Esophagus muscularis mucosa (tissue), 3 donors: ENCODE results near the gene FCHSD1.

ENCODE experiments used
- POLR2A ChIP-seq: fragments of 450-650 bp; IDR thresholded peaks from one replicate; pipeline ENCODE4 v1.6.1; 2017; ENCODE audit warnings: antibody characterized with exemption, moderate library complexity, mild to moderate bottlenecking, low read depth
- POLR2AphosphoS5 ChIP-seq, 2 donors: sonication (generic); formaldehyde crosslinking; IDR thresholded peaks; one replicate each; pipeline ENCODE4 v1.6.1; 2017; ENCODE audit warnings: antibody characterized with exemption in 2 of 2
- TF ChIP-seq, protein P1 (sequence below), 3 experiments: fragments of 200-600 bp in 2 of 3; fragments of 450-650 bp in 1 of 3; sonication (generic) in 2 of 3; IDR thresholded peaks; one replicate each; pipeline ENCODE4 v1.5.1; 2017 to 2019; ENCODE audit warnings: antibody characterized with exemption in 3 of 3, mild to moderate bottlenecking in 2 of 3, moderate library complexity in 1 of 3

DNA sequence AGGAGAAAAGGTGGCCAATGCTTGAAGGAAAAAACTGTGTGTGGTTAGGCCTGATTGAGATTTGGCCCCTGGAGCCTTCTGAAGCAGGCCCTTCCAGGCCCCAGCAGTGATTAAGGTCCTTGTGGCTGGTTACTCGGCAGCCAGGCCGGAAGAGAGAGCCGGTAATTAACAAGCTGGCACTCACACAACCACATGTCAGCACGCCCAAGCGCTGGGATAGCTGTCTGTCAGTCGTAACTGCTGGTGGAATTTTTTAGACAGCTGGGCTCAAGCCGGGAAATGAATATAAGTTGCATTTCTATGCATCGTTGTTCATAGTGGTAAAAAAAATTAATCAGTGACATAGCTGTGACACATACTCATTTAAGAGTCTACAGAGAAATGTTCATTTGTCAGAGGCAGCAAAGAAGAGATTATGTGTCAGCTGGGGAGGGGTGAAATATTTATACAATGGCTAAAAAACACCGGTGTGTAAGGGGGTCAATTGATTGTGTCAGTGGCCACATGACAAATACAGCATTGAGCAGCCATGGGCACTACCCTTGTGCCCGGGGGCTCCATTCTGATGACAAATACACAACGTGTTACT lies 44.5 kb upstream of the FCHSD1 start:
- TF ChIP-seq, protein P1, sequence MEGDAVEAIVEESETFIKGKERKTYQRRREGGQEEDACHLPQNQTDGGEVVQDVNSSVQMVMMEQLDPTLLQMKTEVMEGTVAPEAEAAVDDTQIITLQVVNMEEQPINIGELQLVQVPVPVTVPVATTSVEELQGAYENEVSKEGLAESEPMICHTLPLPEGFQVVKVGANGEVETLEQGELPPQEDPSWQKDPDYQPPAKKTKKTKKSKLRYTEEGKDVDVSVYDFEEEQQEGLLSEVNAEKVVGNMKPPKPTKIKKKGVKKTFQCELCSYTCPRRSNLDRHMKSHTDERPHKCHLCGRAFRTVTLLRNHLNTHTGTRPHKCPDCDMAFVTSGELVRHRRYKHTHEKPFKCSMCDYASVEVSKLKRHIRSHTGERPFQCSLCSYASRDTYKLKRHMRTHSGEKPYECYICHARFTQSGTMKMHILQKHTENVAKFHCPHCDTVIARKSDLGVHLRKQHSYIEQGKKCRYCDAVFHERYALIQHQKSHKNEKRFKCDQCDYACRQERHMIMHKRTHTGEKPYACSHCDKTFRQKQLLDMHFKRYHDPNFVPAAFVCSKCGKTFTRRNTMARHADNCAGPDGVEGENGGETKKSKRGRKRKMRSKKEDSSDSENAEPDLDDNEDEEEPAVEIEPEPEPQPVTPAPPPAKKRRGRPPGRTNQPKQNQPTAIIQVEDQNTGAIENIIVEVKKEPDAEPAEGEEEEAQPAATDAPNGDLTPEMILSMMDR (IDR thresholded peaks at IDR 0.05) = no peak
- TF ChIP-seq POLR2A (no peak), POLR2AphosphoS5 (IDR thresholded peaks at IDR 0.05) (no peak)
